Stomach (tissue), 4 donors: ENCODE measurements around the gene MIPEP.

Source experiments
- POLR2A ChIP-seq, 4 donors: fragments of 450-650 bp; IDR thresholded peaks; one replicate each; pipeline ENCODE4 v1.6.1; 2016; ENCODE audit warnings: antibody characterized with exemption in 4 of 4, control low read depth in 2 of 4, mild to moderate bottlenecking in 1 of 4, moderate library complexity in 1 of 4
- TF ChIP-seq, protein P1 (sequence below), 7 experiments: fragments of 450-650 bp in 4 of 7; fragments of 200-600 bp in 3 of 7; sonication (generic) in 3 of 7; IDR thresholded peaks; one replicate each; pipeline ENCODE4 v1.5.1; 2016 to 2019; ENCODE audit warnings: antibody characterized with exemption in 7 of 7, control low read depth in 2 of 7, mild to moderate bottlenecking in 1 of 7

DNA sequence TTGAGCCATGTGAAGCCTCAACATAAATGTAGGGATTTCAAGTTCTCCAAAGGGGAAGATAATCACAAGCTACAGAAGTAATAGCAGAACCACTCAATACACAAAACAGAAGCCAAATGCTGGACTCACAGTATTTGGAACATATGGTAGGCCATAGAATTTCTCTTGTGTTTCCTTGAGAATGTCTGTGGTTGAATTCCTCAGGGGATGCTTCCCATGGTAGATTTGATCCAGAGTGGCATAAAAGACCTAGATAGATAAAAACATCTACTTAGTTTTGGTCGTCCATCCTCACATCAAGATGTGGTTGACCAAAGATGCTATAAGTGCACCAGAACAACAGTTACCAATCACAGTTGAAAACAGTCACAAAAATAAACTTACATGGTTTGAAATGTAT lies 83.4 kb downstream of the MIPEP start:
- TF ChIP-seq, protein P1, sequence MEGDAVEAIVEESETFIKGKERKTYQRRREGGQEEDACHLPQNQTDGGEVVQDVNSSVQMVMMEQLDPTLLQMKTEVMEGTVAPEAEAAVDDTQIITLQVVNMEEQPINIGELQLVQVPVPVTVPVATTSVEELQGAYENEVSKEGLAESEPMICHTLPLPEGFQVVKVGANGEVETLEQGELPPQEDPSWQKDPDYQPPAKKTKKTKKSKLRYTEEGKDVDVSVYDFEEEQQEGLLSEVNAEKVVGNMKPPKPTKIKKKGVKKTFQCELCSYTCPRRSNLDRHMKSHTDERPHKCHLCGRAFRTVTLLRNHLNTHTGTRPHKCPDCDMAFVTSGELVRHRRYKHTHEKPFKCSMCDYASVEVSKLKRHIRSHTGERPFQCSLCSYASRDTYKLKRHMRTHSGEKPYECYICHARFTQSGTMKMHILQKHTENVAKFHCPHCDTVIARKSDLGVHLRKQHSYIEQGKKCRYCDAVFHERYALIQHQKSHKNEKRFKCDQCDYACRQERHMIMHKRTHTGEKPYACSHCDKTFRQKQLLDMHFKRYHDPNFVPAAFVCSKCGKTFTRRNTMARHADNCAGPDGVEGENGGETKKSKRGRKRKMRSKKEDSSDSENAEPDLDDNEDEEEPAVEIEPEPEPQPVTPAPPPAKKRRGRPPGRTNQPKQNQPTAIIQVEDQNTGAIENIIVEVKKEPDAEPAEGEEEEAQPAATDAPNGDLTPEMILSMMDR (IDR thresholded peaks at IDR 0.05): no peak
- no peak for TF ChIP-seq POLR2A (IDR thresholded peaks at IDR 0.05)
